H9 (cell line): Measurements from ENCODE around the gene PERP. TPM values are rescaled to one million over a fixed set of nuclear protein-coding genes. Genes with fewer than 3 reads are reported as not detected.

Source experiments
- DNase-seq: peaks from one replicate; pipeline ENCODE4 v3.0.0-alpha.2; 2017
- H2AFZ ChIP-seq: one replicate; pipeline ENCODE4 v1.6.1; 2013; ENCODE audit warnings: mild to moderate bottlenecking, low read length, control low read depth, moderate library complexity
- H2AK5ac ChIP-seq: 2 replicates; pipeline ENCODE4 v1.6.1; 2013; ENCODE audit warnings: low read length, control low read depth, mixed read lengths; ENCODE audit not compliant: insufficient read length
- H2BK120ac ChIP-seq: one replicate; pipeline ENCODE4 v1.6.1; 2013; ENCODE audit warnings: low read depth, mild to moderate bottlenecking, low read length, control low read depth, inconsistent platforms; ENCODE audit not compliant: poor library complexity, severe bottlenecking
- H2BK12ac ChIP-seq: 2 replicates; pipeline ENCODE4 v1.6.1; 2013; ENCODE audit warnings: low read length, control low read depth, mixed read lengths, low read depth; ENCODE audit not compliant: insufficient read length
- H2BK15ac ChIP-seq: 2 replicates; pipeline ENCODE4 v1.6.1; 2013; ENCODE audit warnings: low read depth, low read length, control low read depth
- H2BK20ac ChIP-seq: one replicate; pipeline ENCODE4 v1.6.1; 2013; ENCODE audit warnings: low read depth, mild to moderate bottlenecking, low read length, control low read depth, inconsistent platforms; ENCODE audit not compliant: poor library complexity, severe bottlenecking
- H2BK5ac ChIP-seq: 2 replicates; pipeline ENCODE4 v1.6.1; 2013; ENCODE audit warnings: low read length, control low read depth, mixed read lengths; ENCODE audit not compliant: insufficient read length
- H3K14ac ChIP-seq: 2 replicates; pipeline ENCODE4 v1.6.1; 2013; ENCODE audit warnings: low read length, control low read depth; ENCODE audit not compliant: insufficient read depth
- H3K18ac ChIP-seq: 2 replicates; pipeline ENCODE4 v1.6.1; 2013; ENCODE audit warnings: low read depth, mild to moderate bottlenecking, mixed read lengths, low read length, control low read depth; ENCODE audit not compliant: insufficient read length
- H3K23ac ChIP-seq: 2 replicates; pipeline ENCODE4 v1.6.1; 2013; ENCODE audit warnings: low read length, control low read depth, mixed read lengths, low read depth; ENCODE audit not compliant: insufficient read length
- H3K23me2 ChIP-seq: 2 replicates; pipeline ENCODE4 v1.6.1; 2013; ENCODE audit warnings: low read depth, mild to moderate bottlenecking, mixed read lengths, low read length, control low read depth; ENCODE audit not compliant: insufficient read length, poor library complexity, severe bottlenecking
- H3K27ac ChIP-seq: 2 replicates; pipeline ENCODE4 v1.5.1; 2013; ENCODE audit warnings: low read length, control low read depth, mixed read lengths, low read depth; ENCODE audit not compliant: insufficient read length
- H3K27me3 ChIP-seq: 2 replicates; pipeline ENCODE4 v1.6.1; 2013; ENCODE audit warnings: low read length, control low read depth, inconsistent platforms; ENCODE audit not compliant: insufficient read depth
- H3K4ac ChIP-seq: 2 replicates; pipeline ENCODE4 v1.6.1; 2013; ENCODE audit warnings: low read depth, mild to moderate bottlenecking, control low read depth, inconsistent platforms, low read length, moderate library complexity
- H3K4me1 ChIP-seq: 2 replicates; pipeline ENCODE4 v1.6.1; 2013; ENCODE audit warnings: low read length, control low read depth, inconsistent platforms; ENCODE audit not compliant: insufficient read depth
- H3K4me2 ChIP-seq: 2 replicates; pipeline ENCODE4 v1.6.1; 2013; ENCODE audit warnings: low read length, control low read depth, mixed read lengths; ENCODE audit not compliant: insufficient read length, insufficient read depth
- H3K56ac ChIP-seq: 2 replicates; pipeline ENCODE4 v1.6.1; 2013; ENCODE audit warnings: low read depth, mild to moderate bottlenecking, mixed read lengths, low read length, control low read depth; ENCODE audit not compliant: insufficient read length
- H3K79me1 ChIP-seq: 2 replicates; pipeline ENCODE4 v1.6.1; 2013; ENCODE audit warnings: low read depth, mild to moderate bottlenecking, moderate library complexity, low read length, control low read depth, inconsistent platforms; ENCODE audit not compliant: insufficient read depth, poor library complexity, severe bottlenecking
- H3K79me2 ChIP-seq: 2 replicates; pipeline ENCODE4 v1.6.1; 2013; ENCODE audit warnings: low read length, control low read depth, inconsistent platforms; ENCODE audit not compliant: insufficient read depth
- H3K9ac ChIP-seq: 2 replicates; pipeline ENCODE4 v1.6.1; 2013; ENCODE audit warnings: low read length, control low read depth, mixed read lengths; ENCODE audit not compliant: insufficient read length; ENCODE audit errors: extremely low read depth
- H3K9me3 ChIP-seq: one replicate; pipeline ENCODE4 v1.6.1; 2013; ENCODE audit warnings: low read depth, low read length, inconsistent platforms; ENCODE audit not compliant: control insufficient read depth
- H3T11ph ChIP-seq: one replicate; pipeline ENCODE4 v1.6.1; 2013; ENCODE audit warnings: mild to moderate bottlenecking, low read length, control low read depth, inconsistent platforms
- H4K20me1 ChIP-seq: one replicate; pipeline ENCODE4 v1.6.1; 2013; ENCODE audit not compliant: control insufficient read depth, insufficient read length, insufficient read depth
- H4K5ac ChIP-seq: 2 replicates; pipeline ENCODE4 v1.6.1; 2013; ENCODE audit warnings: low read depth, mild to moderate bottlenecking, mixed read lengths, low read length, control low read depth; ENCODE audit not compliant: insufficient read length
- H4K8ac ChIP-seq: replicated peaks from 2 replicates; pipeline ENCODE4 v1.6.1; 2013; ENCODE audit warnings: low read length, control low read depth, mixed read lengths, low read depth; ENCODE audit not compliant: insufficient read length
- H4K91ac ChIP-seq: 2 replicates; pipeline ENCODE4 v1.6.1; 2013; ENCODE audit warnings: low read depth, mild to moderate bottlenecking, moderate library complexity, mixed read lengths, low read length, control low read depth; ENCODE audit not compliant: insufficient read length
- H3K27ac Mint-ChIP-seq, 3 experiments: 2 replicates in 2 of 3; 3 replicates in 1 of 3; pipeline ENCODE4 v1.8.0; 2020 to 2021; ENCODE audit warnings: mixed read lengths in 3 of 3, mild to moderate bottlenecking in 1 of 3, moderate library complexity in 1 of 3
- H3K27me3 Mint-ChIP-seq: 2 replicates; pipeline ENCODE4 v1.8.0; 2021; ENCODE audit warnings: low read depth, mild to moderate bottlenecking, moderate library complexity, mixed read lengths
- H3K36me3 Mint-ChIP-seq, 3 experiments: 2 replicates in 2 of 3; 3 replicates in 1 of 3; pipeline ENCODE4 v1.8.0; 2020 to 2021; ENCODE audit warnings: low read depth in 3 of 3, mixed read lengths in 3 of 3; ENCODE audit not compliant: insufficient read depth in 1 of 3
- H3K4me1 Mint-ChIP-seq, 2 experiments: 2 replicates each; pipeline ENCODE4 v1.8.0; 2020; ENCODE audit warnings: mixed read lengths in 2 of 2
- H3K4me3 Mint-ChIP-seq, 2 experiments: 2 replicates in 1 of 2; 3 replicates in 1 of 2; pipeline ENCODE4 v1.8.0; 2020 to 2021; ENCODE audit warnings: mild to moderate bottlenecking in 2 of 2, mixed read lengths in 2 of 2, moderate library complexity in 1 of 2
- H3K9me3 Mint-ChIP-seq, 2 experiments: 2 replicates in 1 of 2; 3 replicates in 1 of 2; pipeline ENCODE4 v1.8.0; 2020; ENCODE audit warnings: mild to moderate bottlenecking in 2 of 2, mixed read lengths in 2 of 2, moderate library complexity in 1 of 2
- WGBS: extraction: QIAGEN DNeasy Blood & Tissue Kit; methylation state at CpG from one replicate; pipeline ENCODE4 v1.1.7; 2013; ENCODE audit warnings: missing lambda C conversion rate, low lambda C conversion rate, mixed read lengths; ENCODE audit not compliant: insufficient read length; ENCODE audit errors: extremely low coverage; 5-methylcytosine and 5-hydroxymethylcytosine counted together
- total RNA-seq: library from RNA; stranded (reverse); gene quantifications from 2 replicates; pipeline ENCODE4 v1.2.1, GENCODE V29; 2021
- TF ChIP-seq, protein P1 (sequence below): fragments of 200-600 bp; sonication (generic); conservative IDR thresholded peaks from 3 replicates; pipeline ENCODE4 v1.8.0; 2021; ENCODE audit warnings: antibody characterized with exemption, mild to moderate bottlenecking

Gene PERP
- total RNA-seq, 1 experiment from 2014 or later: 28.7 TPM

DNA sequence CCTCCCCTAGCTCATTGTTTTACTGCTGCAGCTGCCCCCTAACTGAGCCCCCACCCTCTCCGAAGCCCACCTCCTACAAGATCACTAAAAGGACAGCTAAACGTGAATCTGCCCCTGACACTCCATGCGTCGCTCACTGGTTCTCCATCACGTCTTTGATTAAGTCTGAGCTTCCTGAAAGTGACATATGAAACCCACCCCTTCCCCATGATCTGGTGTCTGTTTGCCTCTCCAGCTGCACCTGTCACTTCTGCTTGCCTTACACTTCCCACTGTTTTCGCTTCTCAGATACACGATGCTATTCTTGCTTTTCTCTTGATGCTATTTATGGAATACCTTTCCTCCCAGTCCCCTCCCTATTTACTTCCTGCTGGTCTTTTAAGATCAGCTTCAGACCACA lies 8.0 kb upstream of the PERP start:
- Mint-ChIP-seq H3K9me3 (peaks cover 8 to 9% of the 10 kb centered on the region in 2 experiments; a peak in 4 of 5 replicates), H3K27me3 (no peaks in the 10 kb centered on the region), H3K4me3 (no peak overlapping the region), H3K4me1 (peaks cover 9 to 10% of the 10 kb centered on the region in 2 experiments), H3K36me3 (peaks cover 0 to 10% (median 6%) of the 10 kb centered on the region in 3 experiments; a peak in 4 of 7 replicates), H3K27ac (no peak overlapping the region)
- Histone ChIP-seq H4K20me1 (no peaks in the 10 kb centered on the region), H3K56ac (no peak overlapping the region), H3K27me3 (no peaks in the 10 kb centered on the region), H3K23me2 (no peaks in the 10 kb centered on the region), H4K5ac (no peak overlapping the region), H3K4me2 (no peak overlapping the region), H2BK20ac (no peak overlapping the region), H3K79me1 (no peaks in the 10 kb centered on the region), H3K4me1 (0 out of 2 replicates have a peak, but pooled peaks cover 2% of the 10 kb centered on the region), H2BK15ac (no peak overlapping the region), H3K4ac (no peak overlapping the region), H3T11ph (no peak overlapping the region), H4K8ac (no peak overlapping the region), H3K23ac (no peak overlapping the region), H2AFZ (no peak overlapping the region), H2BK5ac (no peak overlapping the region), H3K9ac (no peak overlapping the region), H4K91ac (no peak overlapping the region), H3K9me3 (no peaks in the 10 kb centered on the region), H3K27ac (no peak overlapping the region), H3K14ac (no peak overlapping the region), H2BK12ac (no peak overlapping the region), H3K79me2 (no peaks in the 10 kb centered on the region), H3K18ac (no peak overlapping the region), H2BK120ac (no peak overlapping the region), H2AK5ac (no peak overlapping the region)
- TF ChIP-seq, protein P1, sequence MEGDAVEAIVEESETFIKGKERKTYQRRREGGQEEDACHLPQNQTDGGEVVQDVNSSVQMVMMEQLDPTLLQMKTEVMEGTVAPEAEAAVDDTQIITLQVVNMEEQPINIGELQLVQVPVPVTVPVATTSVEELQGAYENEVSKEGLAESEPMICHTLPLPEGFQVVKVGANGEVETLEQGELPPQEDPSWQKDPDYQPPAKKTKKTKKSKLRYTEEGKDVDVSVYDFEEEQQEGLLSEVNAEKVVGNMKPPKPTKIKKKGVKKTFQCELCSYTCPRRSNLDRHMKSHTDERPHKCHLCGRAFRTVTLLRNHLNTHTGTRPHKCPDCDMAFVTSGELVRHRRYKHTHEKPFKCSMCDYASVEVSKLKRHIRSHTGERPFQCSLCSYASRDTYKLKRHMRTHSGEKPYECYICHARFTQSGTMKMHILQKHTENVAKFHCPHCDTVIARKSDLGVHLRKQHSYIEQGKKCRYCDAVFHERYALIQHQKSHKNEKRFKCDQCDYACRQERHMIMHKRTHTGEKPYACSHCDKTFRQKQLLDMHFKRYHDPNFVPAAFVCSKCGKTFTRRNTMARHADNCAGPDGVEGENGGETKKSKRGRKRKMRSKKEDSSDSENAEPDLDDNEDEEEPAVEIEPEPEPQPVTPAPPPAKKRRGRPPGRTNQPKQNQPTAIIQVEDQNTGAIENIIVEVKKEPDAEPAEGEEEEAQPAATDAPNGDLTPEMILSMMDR: no peak
- WGBS: no CpG with 5 or more reads among the region's 7 CpGs
- DNase-seq: no peak
